HEK293T (cell line): ENCODE data around the gene DTNB.
"Not testable (repeated sequence)": the region's sequence is repeated elsewhere in the genome, so short reads cannot be mapped to it uniquely, and the experiment has no call there.

Experiments used
- CTCF ChIA-PET: fragments of 350-600 bp; formaldehyde crosslinking; extraction: SDS; loops from one replicate; lab custom pipeline; 2021; ENCODE audit warnings: antibody characterized with exemption, inconsistent platforms; lab: Yijun Ruan, JAX
- POLR2A ChIA-PET: fragments of 350-600 bp; formaldehyde crosslinking; extraction: SDS; loops from one replicate; lab custom pipeline; 2020; ENCODE audit warnings: antibody characterized with exemption, inconsistent platforms; lab: Yijun Ruan, JAX
- DNase-seq: peaks from one replicate; pipeline ENCODE4 v3.0.0; 2012; ENCODE audit warnings: mixed read lengths; ENCODE audit errors: extremely low spot score
- ARNT ChIP-seq: fragments of 450-650 bp; IDR thresholded peaks from 2 replicates; pipeline ENCODE4 v1.6.1; 2017; ENCODE audit warnings: mild to moderate bottlenecking
- BHLHE40 ChIP-seq: fragments of 450-650 bp; IDR thresholded peaks from 2 replicates; pipeline ENCODE4 v1.6.1; 2016; ENCODE audit warnings: mild to moderate bottlenecking, moderate library complexity, borderline replicate concordance
- CTBP1 ChIP-seq: fragments of 450-650 bp; IDR thresholded peaks from 2 replicates; pipeline ENCODE4 v1.6.1; 2016; ENCODE audit warnings: borderline replicate concordance
- ELF4 ChIP-seq: fragments of 450-650 bp; IDR thresholded peaks from 2 replicates; pipeline ENCODE4 v1.6.1; 2017; ENCODE audit warnings: antibody characterized with exemption
- FOXA1 ChIP-seq: fragments of 450-650 bp; IDR thresholded peaks from 2 replicates; pipeline ENCODE4 v1.6.1; 2016; ENCODE audit warnings: mild to moderate bottlenecking
- FOXK2 ChIP-seq: fragments of 450-650 bp; IDR thresholded peaks from 2 replicates; pipeline ENCODE4 v1.6.1; 2016; ENCODE audit warnings: mild to moderate bottlenecking
- FOXM1 ChIP-seq: fragments of 450-650 bp; IDR thresholded peaks from 2 replicates; pipeline ENCODE4 v1.6.1; 2017; ENCODE audit warnings: mild to moderate bottlenecking, borderline replicate concordance
- HDGF ChIP-seq: fragments of 450-650 bp; IDR thresholded peaks from 2 replicates; pipeline ENCODE4 v1.6.1; 2017; ENCODE audit warnings: antibody characterized with exemption, borderline replicate concordance
- L3MBTL2 ChIP-seq: fragments of 450-650 bp; conservative IDR thresholded peaks from 2 replicates; pipeline ENCODE4 v1.6.1; 2016; ENCODE audit warnings: mild to moderate bottlenecking
- LEF1 ChIP-seq: fragments of 450-650 bp; IDR thresholded peaks from 2 replicates; pipeline ENCODE4 v1.6.1; 2017; ENCODE audit warnings: mild to moderate bottlenecking, borderline replicate concordance
- NFRKB ChIP-seq: fragments of 450-650 bp; IDR thresholded peaks from 2 replicates; pipeline ENCODE4 v1.6.1; 2016; ENCODE audit warnings: mild to moderate bottlenecking, moderate library complexity
- PKNOX1 ChIP-seq: fragments of 450-650 bp; IDR thresholded peaks from 2 replicates; pipeline ENCODE4 v1.6.1; 2016
- SP1 ChIP-seq: fragments of 450-650 bp; IDR thresholded peaks from 2 replicates; pipeline ENCODE4 v1.6.1; 2017
- SUZ12 ChIP-seq: fragments of 450-650 bp; IDR thresholded peaks from 2 replicates; pipeline ENCODE4 v1.6.1; 2016; ENCODE audit warnings: mild to moderate bottlenecking
- TARDBP ChIP-seq: fragments of 450-650 bp; IDR thresholded peaks from 2 replicates; pipeline ENCODE4 v1.6.1; 2016
- ZNF384 ChIP-seq: fragments of 450-650 bp; IDR thresholded peaks from 2 replicates; pipeline ENCODE4 v1.6.1; 2016

DTNB gene

GRCh38 chr2:25411281-25411680 is 262.1 kb downstream of the DTNB start:
- DNase-seq: no peak
- ChIA-PET CTCF (no interaction called here), POLR2A (no interaction called here)
- TF ChIP-seq SP1: no peak
- no peak for TF ChIP-seq CTBP1
- no peak for TF ChIP-seq LEF1
- TF ChIP-seq FOXM1: no peak
- no peak for TF ChIP-seq FOXA1
- no peak for TF ChIP-seq BHLHE40
- no peak for TF ChIP-seq TARDBP
- TF ChIP-seq L3MBTL2: no peak
- TF ChIP-seq ZNF384: no peak
- no peak for TF ChIP-seq NFRKB
- TF ChIP-seq HDGF: no peak
- TF ChIP-seq SUZ12: no peak

- ChIA-PET CTCF (no interaction called here), POLR2A (no interaction called here)
- no peak for DNase-seq
- TF ChIP-seq ELF4 (no peak), ZNF384 (no peak), CTBP1 (no peak), FOXA1 (no peak), LEF1 (no peak), PKNOX1 (no peak), FOXK2 (no peak)
These were observed 263.0 kb downstream of the DTNB start for GRCh38 chr2:25410370-25410769.

DNA sequence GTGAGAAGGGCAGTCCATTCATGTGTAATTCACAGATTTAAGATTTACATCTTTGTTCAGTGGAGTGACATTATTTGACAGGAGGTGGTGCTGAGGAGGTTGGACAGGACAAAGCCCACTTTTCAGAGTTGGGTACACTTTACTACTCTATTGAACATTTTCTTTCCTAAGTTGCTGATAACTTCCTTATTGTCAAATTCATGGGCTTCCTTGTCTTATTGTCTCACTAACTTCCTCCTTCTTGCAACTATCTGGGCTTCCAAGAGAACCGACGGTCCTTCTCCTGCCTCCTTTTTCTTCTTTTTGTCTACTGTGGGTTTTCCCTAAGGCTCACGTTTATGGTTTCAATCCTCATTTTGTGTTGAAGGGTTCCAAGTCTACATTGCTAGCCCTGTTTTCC is 263.9 kb downstream of the DTNB start:
- CTCF ChIA-PET: no interaction called here
- no peak for DNase-seq
- TF ChIP-seq HDGF (no peak), CTBP1 (no peak), LEF1 (no peak), FOXA1 (no peak), SUZ12 (no peak), NFRKB (no peak), ELF4 (no peak)
- POLR2A ChIA-PET: no interaction called here

GRCh38 chr2:25409044-25409443 is 264.3 kb downstream of the DTNB start:
- CTCF ChIA-PET: no interaction called here
- no peak for TF ChIP-seq FOXA1
- no peak for TF ChIP-seq FOXM1
- no peak for TF ChIP-seq L3MBTL2
- no peak for TF ChIP-seq NFRKB
- TF ChIP-seq TARDBP: no peak
- TF ChIP-seq SP1: no peak
- no peak for TF ChIP-seq ZNF384
- TF ChIP-seq CTBP1: no peak
- no peak for TF ChIP-seq ARNT
- no peak for TF ChIP-seq BHLHE40
- TF ChIP-seq ELF4: no peak
- TF ChIP-seq SUZ12: no peak
- no peak for TF ChIP-seq LEF1
- no peak for TF ChIP-seq PKNOX1
- no peak for TF ChIP-seq HDGF
- no peak for TF ChIP-seq FOXK2
- no peak for DNase-seq
- POLR2A ChIA-PET: no interaction called here

DNA sequence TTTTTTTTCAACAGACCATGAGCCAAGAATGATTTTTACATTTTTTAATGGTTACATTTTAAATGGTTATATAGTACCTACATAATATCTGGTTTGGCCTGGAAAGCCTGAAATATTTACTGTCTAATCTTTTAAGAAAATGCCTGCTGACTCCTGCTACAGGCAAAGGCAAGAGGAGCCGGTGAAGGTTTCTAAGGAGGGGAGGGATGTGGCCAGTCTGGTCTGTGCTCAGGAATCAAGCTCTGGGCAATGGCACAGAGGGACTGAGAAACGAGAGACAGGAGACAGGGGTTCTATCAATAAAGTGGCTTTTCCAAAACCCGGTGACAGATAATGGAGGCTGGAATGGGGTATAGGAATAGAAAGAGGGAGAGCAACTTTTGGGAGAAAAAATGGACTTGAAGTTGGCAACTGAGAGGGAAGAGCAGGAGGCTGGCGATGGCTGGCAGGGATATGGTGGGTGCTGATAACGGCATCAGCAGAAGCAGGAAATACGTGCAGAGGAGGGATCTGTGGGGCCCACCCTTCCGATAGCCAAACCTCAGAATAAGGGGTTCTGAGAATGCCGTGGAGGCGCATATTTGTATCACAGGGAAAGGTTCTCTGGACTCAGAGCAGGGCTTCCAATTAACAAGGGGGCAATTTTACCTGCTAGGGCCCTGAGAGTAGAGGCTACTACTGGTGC is 267.6 kb downstream of the DTNB start:
- POLR2A ChIA-PET: no interaction called here
- CTCF ChIA-PET: no interaction called here
- TF ChIP-seq ARNT (no peak), ZNF384 (no peak), SUZ12 (no peak), FOXM1 (no peak), ELF4 (no peak), CTBP1 (no peak), SP1 (no peak), LEF1 (no peak), TARDBP (no peak), L3MBTL2 (no peak), BHLHE40 (no peak), NFRKB (no peak), FOXK2 (no peak), PKNOX1 (no peak), FOXA1 (no peak), HDGF (no peak)
- DNase-seq: no peak

GRCh38 chr2:25403120-25403760 is 270.1 kb downstream of the DTNB start:
- POLR2A ChIA-PET: not testable (repeated sequence)

More at GRCh38 chr2:25403120-25403760, 270.1 kb downstream of the DTNB start:
- DNase-seq, CTCF ChIA-PET: not testable (repeated sequence)
